ENCODE measurements around the gene NAA25.

DNA sequence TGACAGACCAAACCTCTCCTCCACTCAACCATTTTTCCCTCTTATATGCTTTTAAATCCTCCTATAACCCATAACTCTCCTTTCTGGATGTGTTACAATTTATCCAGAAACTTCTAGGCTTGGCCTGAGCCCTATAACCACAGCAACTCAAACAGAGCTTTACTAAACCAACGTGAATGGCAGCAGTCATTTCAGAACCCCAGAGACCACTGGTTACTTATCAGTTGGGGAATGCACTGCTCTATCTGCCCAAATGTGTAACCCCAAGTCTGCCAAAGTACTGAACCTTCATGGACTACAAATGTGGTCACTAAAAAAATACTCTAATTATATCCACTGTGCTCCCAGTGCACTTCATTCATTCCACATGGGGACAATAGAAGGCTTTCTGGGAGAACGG lies 42.0 kb downstream of the NAA25 start:
- TF ChIP-seq, protein P1, sequence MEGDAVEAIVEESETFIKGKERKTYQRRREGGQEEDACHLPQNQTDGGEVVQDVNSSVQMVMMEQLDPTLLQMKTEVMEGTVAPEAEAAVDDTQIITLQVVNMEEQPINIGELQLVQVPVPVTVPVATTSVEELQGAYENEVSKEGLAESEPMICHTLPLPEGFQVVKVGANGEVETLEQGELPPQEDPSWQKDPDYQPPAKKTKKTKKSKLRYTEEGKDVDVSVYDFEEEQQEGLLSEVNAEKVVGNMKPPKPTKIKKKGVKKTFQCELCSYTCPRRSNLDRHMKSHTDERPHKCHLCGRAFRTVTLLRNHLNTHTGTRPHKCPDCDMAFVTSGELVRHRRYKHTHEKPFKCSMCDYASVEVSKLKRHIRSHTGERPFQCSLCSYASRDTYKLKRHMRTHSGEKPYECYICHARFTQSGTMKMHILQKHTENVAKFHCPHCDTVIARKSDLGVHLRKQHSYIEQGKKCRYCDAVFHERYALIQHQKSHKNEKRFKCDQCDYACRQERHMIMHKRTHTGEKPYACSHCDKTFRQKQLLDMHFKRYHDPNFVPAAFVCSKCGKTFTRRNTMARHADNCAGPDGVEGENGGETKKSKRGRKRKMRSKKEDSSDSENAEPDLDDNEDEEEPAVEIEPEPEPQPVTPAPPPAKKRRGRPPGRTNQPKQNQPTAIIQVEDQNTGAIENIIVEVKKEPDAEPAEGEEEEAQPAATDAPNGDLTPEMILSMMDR (IDR thresholded peaks at IDR 0.05; ENCODE audit: low read depth, low read length, missing input control), result no peak
- no peak for TF ChIP-seq RAD21 (IDR thresholded peaks at IDR 0.05)
- TF ChIP-seq, protein P2, sequence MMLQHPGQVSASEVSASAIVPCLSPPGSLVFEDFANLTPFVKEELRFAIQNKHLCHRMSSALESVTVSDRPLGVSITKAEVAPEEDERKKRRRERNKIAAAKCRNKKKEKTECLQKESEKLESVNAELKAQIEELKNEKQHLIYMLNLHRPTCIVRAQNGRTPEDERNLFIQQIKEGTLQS (IDR thresholded peaks at IDR 0.05), result no peak

All from liver (tissue), 3 donors.